Kidney epithelial cell (primary cell): ENCODE measurements around the gene BTG1. TPM values are rescaled to one million over a fixed set of nuclear protein-coding genes. Genes with fewer than 3 reads are reported as not detected.

Experiments
- DNase-seq: peaks from one replicate; pipeline ENCODE4 v3.0.0-alpha.2; 2010; ENCODE audit warnings: low read depth
- H3K27me3 ChIP-seq: 2 replicates; pipeline ENCODE4 v1.6.0; 2011; ENCODE audit warnings: low read length; ENCODE audit not compliant: control insufficient read depth, insufficient read depth
- H3K36me3 ChIP-seq: 2 replicates; pipeline ENCODE4 v1.5.1; 2011; ENCODE audit warnings: low read length; ENCODE audit not compliant: control insufficient read depth, insufficient read depth
- H3K4me3 ChIP-seq: 2 replicates; pipeline ENCODE4 v1.5.1; 2011; ENCODE audit warnings: low read depth, mild to moderate bottlenecking, control low read depth, low read length
- CTCF ChIP-seq: IDR thresholded peaks from 2 replicates; pipeline ENCODE4 v1.5.1; 2011; ENCODE audit warnings: mild to moderate bottlenecking, moderate library complexity, low read length, control low read depth, inconsistent platforms; ENCODE audit not compliant: insufficient read depth, poor library complexity, severe bottlenecking
- total RNA-seq: library from RNA; depleted of rRNA; stranded (reverse); fragments of >200 nt; gene quantifications from 2 replicates; pipeline ENCODE4 v1.2.3, GENCODE V29; 2015

The BTG1 gene
- total RNA-seq, 1 donor from 2014 or later = 52.4 TPM

DNA sequence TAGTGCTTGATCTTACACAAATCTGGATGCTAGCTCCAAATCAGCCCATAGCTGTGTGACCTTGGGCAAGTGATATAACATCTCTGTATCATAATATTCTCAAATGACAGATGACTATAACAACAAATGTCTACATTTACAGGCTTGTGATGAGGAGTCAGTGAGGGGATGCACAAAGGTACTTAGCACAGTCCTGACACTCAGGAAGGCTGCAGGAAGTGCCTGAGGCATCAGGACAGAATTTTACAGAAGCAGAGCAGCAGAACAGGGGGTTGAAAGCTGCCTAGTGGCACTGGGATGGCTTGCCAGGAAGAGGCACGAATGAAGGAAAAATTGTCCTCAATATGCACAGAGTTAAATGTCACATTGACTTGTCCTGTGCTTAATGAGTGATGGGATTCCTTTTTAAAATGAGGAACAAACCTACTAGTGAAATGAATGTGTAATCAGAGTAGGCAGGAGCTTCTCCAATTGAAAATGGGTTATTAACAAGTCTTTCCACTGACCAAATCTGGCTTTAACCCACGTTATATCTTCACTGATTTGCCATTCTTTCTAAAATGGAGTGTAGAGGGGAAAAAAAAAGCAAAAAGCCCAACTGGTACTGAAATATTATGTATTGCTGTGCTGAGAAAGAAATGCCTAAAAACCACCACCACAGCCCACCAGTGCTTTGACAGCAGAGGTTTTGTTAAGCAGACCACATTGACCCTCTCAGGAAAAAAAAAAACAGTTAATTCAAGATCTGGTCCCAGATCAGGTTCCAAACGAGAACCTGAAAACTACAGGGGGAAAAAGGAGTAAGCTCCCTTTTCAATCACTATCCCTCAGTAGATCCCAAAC lies 11.6 kb downstream of the BTG1 start:
- TF ChIP-seq CTCF = no peak
- H3K27me3 ChIP-seq = no peaks in the 10 kb centered on the region
- no peaks in the 10 kb centered on the region for H3K36me3 ChIP-seq
- no peak for DNase-seq
- H3K4me3 ChIP-seq = no peak overlapping the region

DNA sequence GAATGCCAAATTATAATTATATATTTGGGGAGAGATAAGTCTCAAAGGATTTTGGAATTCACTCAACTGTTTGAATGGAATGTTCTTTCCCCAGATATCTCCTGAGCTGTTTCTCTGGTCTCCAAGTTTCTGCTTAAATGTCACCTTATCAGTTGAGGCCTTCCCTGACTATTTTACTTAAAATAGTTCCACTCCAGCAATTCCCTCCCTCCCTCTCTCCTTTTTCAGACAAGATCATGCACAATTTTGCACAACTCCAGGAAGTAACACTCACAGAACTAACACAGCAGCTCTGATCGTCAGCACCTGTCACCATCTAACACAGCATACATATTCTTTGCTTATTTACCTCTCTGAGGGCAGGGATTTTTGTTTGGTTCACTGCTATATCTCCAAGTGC lies 12.5 kb downstream of the BTG1 start:
- no peak for DNase-seq
- H3K27me3 ChIP-seq = no peaks in the 10 kb centered on the region
- no peak for TF ChIP-seq CTCF
- no peak overlapping the region for H3K4me3 ChIP-seq
- no peaks in the 10 kb centered on the region for H3K36me3 ChIP-seq

GRCh38 chr12:92132288-92132687 lies 13.4 kb downstream of the BTG1 start:
- no peak for TF ChIP-seq CTCF
- Histone ChIP-seq H3K36me3 (no peaks in the 10 kb centered on the region), H3K27me3 (no peaks in the 10 kb centered on the region), H3K4me3 (no peak overlapping the region)
- DNase-seq = no peak

- no peak for DNase-seq
- TF ChIP-seq CTCF = no peak
- Histone ChIP-seq H3K4me3 (no peak overlapping the region), H3K27me3 (no peaks in the 10 kb centered on the region), H3K36me3 (no peaks in the 10 kb centered on the region)
These were observed 14.6 kb downstream of the BTG1 start for GRCh38 chr12:92130999-92131398.

DNA sequence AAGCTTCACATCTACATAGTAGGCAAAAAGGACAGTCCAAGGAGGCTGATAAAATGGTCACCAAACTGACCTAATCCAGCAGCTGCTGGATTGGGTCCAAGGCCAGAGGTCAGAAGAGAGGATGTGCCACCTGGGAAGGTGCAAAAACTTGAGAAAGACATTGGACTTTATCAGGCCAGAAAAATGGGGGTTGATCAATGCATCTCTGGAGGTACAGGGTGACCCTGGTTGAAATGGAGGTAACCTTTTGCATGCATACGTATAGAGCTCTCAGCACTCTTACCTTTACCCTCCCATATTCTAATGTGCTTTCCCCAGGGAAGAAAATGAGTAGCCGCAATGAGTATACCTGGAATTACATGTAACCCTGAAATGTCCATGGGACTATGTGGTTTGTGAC lies 16.0 kb downstream of the BTG1 start:
- no peak for DNase-seq
- no peaks in the 10 kb centered on the region for H3K36me3 ChIP-seq
- no peak for TF ChIP-seq CTCF
- no peak overlapping the region for H3K4me3 ChIP-seq
- H3K27me3 ChIP-seq = no peaks in the 10 kb centered on the region

GRCh38 chr12:92128612-92129011 lies 17.0 kb downstream of the BTG1 start:
- TF ChIP-seq CTCF = no peak
- H3K27me3 ChIP-seq = no peaks in the 10 kb centered on the region
- DNase-seq = no peak

More at GRCh38 chr12:92128612-92129011, 17.0 kb downstream of the BTG1 start:
- H3K36me3 ChIP-seq = no peaks in the 10 kb centered on the region
- no peak overlapping the region for H3K4me3 ChIP-seq
